CD4-positive, alpha-beta memory T cell (primary cell): ENCODE results near the gene MXRA8. TPM values are rescaled to one million over a fixed set of nuclear protein-coding genes. Genes with fewer than 3 reads are reported as not detected.
A peak's percentile ranks its signal among the peaks of the same experiment; 100 is the strongest.

ENCODE experiments used
- CTCF ChIA-PET: fragments of 350-600 bp; sonication (Branson Sonifier 250); formaldehyde crosslinking; loops from one replicate; lab custom pipeline; 2021; ENCODE audit warnings: inconsistent platforms; ENCODE audit not compliant: partially characterized antibody; lab: Charles Lee
- POLR2A ChIA-PET: fragments of 350-600 bp; sonication (Branson Sonifier 250); formaldehyde crosslinking; loops from one replicate; lab custom pipeline; 2021; ENCODE audit not compliant: partially characterized antibody; lab: Charles Lee
- DNase-seq, 5 donors: peaks; one replicate each; pipeline versions ENCODE4 v3.0.0 to v3.0.0-alpha.2; 2020 to 2022; ENCODE audit warnings: mixed read lengths in 1 of 5
- H3K27ac ChIP-seq: one replicate; pipeline ENCODE4 v1.7.0; 2013; ENCODE audit warnings: low read depth, low read length
- H3K27me3 ChIP-seq: 2 replicates; pipeline ENCODE4 v1.7.0; 2013; ENCODE audit warnings: mild to moderate bottlenecking, low read length, moderate library complexity; ENCODE audit not compliant: insufficient read depth
- H3K36me3 ChIP-seq: 2 replicates; pipeline ENCODE4 v1.7.0; 2013; ENCODE audit warnings: mild to moderate bottlenecking, low read length, moderate library complexity; ENCODE audit not compliant: insufficient read depth
- H3K4me1 ChIP-seq: 2 replicates; pipeline ENCODE4 v1.7.0; 2013; ENCODE audit warnings: mild to moderate bottlenecking, low read length, moderate library complexity; ENCODE audit not compliant: insufficient read depth
- H3K4me3 ChIP-seq, 2 donors: one replicate each; pipeline ENCODE4 v1.7.0; 2013; ENCODE audit warnings: low read length in 2 of 2, mild to moderate bottlenecking in 1 of 2
- H3K9me3 ChIP-seq, 2 donors: one replicate each; pipeline ENCODE4 v1.7.0; 2013; ENCODE audit warnings: low read length in 2 of 2, control low read depth in 1 of 2; ENCODE audit not compliant: control insufficient read depth in 1 of 2
- H3K27ac Mint-ChIP-seq, 7 donors: one replicate each; pipeline ENCODE4 v1.8.0; 2020 to 2021; ENCODE audit warnings: mixed read lengths in 7 of 7, mild to moderate bottlenecking in 6 of 7, inconsistent platforms in 3 of 7, moderate library complexity in 3 of 7
- H3K27me3 Mint-ChIP-seq, 2 donors: one replicate each; pipeline ENCODE4 v1.8.0; 2020 to 2021; ENCODE audit warnings: mixed read lengths in 2 of 2
- H3K36me3 Mint-ChIP-seq, 2 donors: one replicate each; pipeline ENCODE4 v1.8.0; 2020 to 2021; ENCODE audit warnings: mixed read lengths in 2 of 2, inconsistent platforms in 1 of 2, mild to moderate bottlenecking in 1 of 2
- H3K4me1 Mint-ChIP-seq, 4 donors: one replicate each; pipeline ENCODE4 v1.8.0; 2020 to 2021; ENCODE audit warnings: mixed read lengths in 4 of 4, mild to moderate bottlenecking in 1 of 4
- H3K4me3 Mint-ChIP-seq, 8 donors: one replicate each; pipeline ENCODE4 v1.8.0; 2020 to 2021; ENCODE audit warnings: mixed read lengths in 8 of 8, mild to moderate bottlenecking in 7 of 8, moderate library complexity in 6 of 8, inconsistent platforms in 3 of 8
- H3K9me3 Mint-ChIP-seq, 8 donors: one replicate each; pipeline ENCODE4 v1.8.0; 2020 to 2021; ENCODE audit warnings: mixed read lengths in 8 of 8, mild to moderate bottlenecking in 5 of 8, inconsistent platforms in 3 of 8, moderate library complexity in 1 of 8
- intact Hi-C: fragments of 100-400 bp; cut with micrococcal nuclease; formaldehyde crosslinking; loops from one replicate; pipeline ENCODE4 v1.15.1; 2023
- polyA plus RNA-seq, 2 donors: library from polyadenylated mRNA; unstranded; fragments of 300-500 nt; fragmentation: Illumina TruSeq; gene quantifications; one replicate each; pipeline ENCODE4 v1.2.3, GENCODE V29; 2021
- total RNA-seq, 2 experiments: library from RNA; stranded (reverse); gene quantifications; one replicate each; pipeline ENCODE4 v1.2.3, GENCODE V29; 2021

MXRA8 gene
- total and polyA plus RNA-seq, 4 experiments from 2014 or later, result 0.35 to 0.57 TPM; not detected in 2

- H3K9me3 Mint-ChIP-seq, result peaks cover 0 to 2% (median 0%) of the 10 kb centered on the region in 8 donors
- H3K27me3 Mint-ChIP-seq, result no peaks in the 10 kb centered on the region
- CTCF ChIA-PET, result no interaction called here
- H3K27ac ChIP-seq, result peak overlapping the region; percentile 54
- no peaks in the 10 kb centered on the region for H3K27me3 ChIP-seq
- peaks cover 36% of the 10 kb centered on the region for H3K4me1 ChIP-seq
- H3K4me3 ChIP-seq, result peak overlapping the region; percentile 33 to 59
- POLR2A ChIA-PET, result interaction anchor here (1.0 kb wide), 1 partner anchor 68 kb away, joined by 4 read pairs; the partner anchor contains the start of gene AURKAIP1
- peaks cover 7% of the 10 kb centered on the region for H3K36me3 ChIP-seq
- peaks cover 13 to 29% (median 20%) of the 10 kb centered on the region in 4 donors for H3K4me1 Mint-ChIP-seq
- H3K9me3 ChIP-seq, result no peaks in the 10 kb centered on the region
- H3K4me3 Mint-ChIP-seq, result peak overlapping the region; percentile 84 to 92 (median 89)
- intact Hi-C loops, result loop anchor here (1.0 kb wide), 1 partner anchor 238 kb away; no protein-coding TSS in a partner anchor
- peak in 1 of 5 donors; percentile 28 for DNase-seq
- peaks cover 0 to 8% of the 10 kb centered on the region in 2 donors for H3K36me3 Mint-ChIP-seq
- peak overlapping the region; percentile 66 to 92 (median 90) for H3K27ac Mint-ChIP-seq
Measured at GRCh38 chr1:1307261-1307922, 51.0 kb downstream of the MXRA8 start.

GRCh38 chr1:1306661-1307260, 51.6 kb downstream of the MXRA8 start:
- H3K27me3 Mint-ChIP-seq, result no peaks in the 10 kb centered on the region
- Histone ChIP-seq H3K9me3 (no peaks in the 10 kb centered on the region), H3K4me1 (peaks cover 36% of the 10 kb centered on the region), H3K4me3 (peak overlapping the region; percentile 33 to 59), H3K27me3 (no peaks in the 10 kb centered on the region), H3K27ac (peak overlapping the region; percentile 54), H3K36me3 (peaks cover 7% of the 10 kb centered on the region)
- H3K9me3 Mint-ChIP-seq, result peaks cover 0 to 2% (median 0%) of the 10 kb centered on the region in 8 donors
- intact Hi-C loops, result loop anchor here (1.0 kb wide), 1 partner anchor 237 kb away; no protein-coding TSS in a partner anchor
- H3K36me3 Mint-ChIP-seq, result peaks cover 0 to 8% of the 10 kb centered on the region in 2 donors
- H3K4me1 Mint-ChIP-seq, result peaks cover 13 to 29% (median 20%) of the 10 kb centered on the region in 4 donors
- DNase-seq, result no peak
- POLR2A ChIA-PET, result interaction anchor here (1.0 kb wide), 1 partner anchor 68 kb away, joined by 4 read pairs; the partner anchor contains the start of gene AURKAIP1
- CTCF ChIA-PET, result no interaction called here
- peak overlapping the region; percentile 84 to 92 (median 89) for H3K4me3 Mint-ChIP-seq
- H3K27ac Mint-ChIP-seq, result peak overlapping the region; percentile 72 to 92 (median 90)

GRCh38 chr1:1306070-1306660, 52.2 kb downstream of the MXRA8 start:
- Mint-ChIP-seq H3K4me1 (peaks cover 13 to 29% (median 20%) of the 10 kb centered on the region in 4 donors), H3K36me3 (peaks cover 0 to 8% of the 10 kb centered on the region in 2 donors), H3K9me3 (peaks cover 0 to 2% (median 0%) of the 10 kb centered on the region in 8 donors), H3K4me3 (peak overlapping the region; percentile 84 to 92 (median 89)), H3K27ac (peak overlapping the region; percentile 72 to 92 (median 88)), H3K27me3 (no peaks in the 10 kb centered on the region)
- ChIA-PET CTCF (interaction anchor here (1.3 kb wide), 2 partner anchors 68 to 134 kb away, joined by 5 to 6 read pairs; partner anchors contain the start of gene AURKAIP1), POLR2A (interaction anchor here (1.0 to 1.3 kb wide), 5 partner anchors 14 to 148 kb away, joined by 3 to 4 read pairs (median 3); partner anchors contain the start of gene AURKAIP1)
- Histone ChIP-seq H3K27me3 (no peaks in the 10 kb centered on the region), H3K36me3 (peaks cover 1% of the 10 kb centered on the region), H3K4me3 (peak overlapping the region; percentile 33 to 59), H3K27ac (peak overlapping the region; percentile 54), H3K4me1 (peaks cover 36% of the 10 kb centered on the region), H3K9me3 (no peaks in the 10 kb centered on the region)
- intact Hi-C loops, result no loop called here
- no peak for DNase-seq

- peak overlapping the region; percentile 24 for H3K27ac ChIP-seq
- peaks cover 0 to 2% (median 0%) of the 10 kb centered on the region in 8 donors for H3K9me3 Mint-ChIP-seq
- POLR2A ChIA-PET, result interaction anchor here (0.6 to 1.4 kb wide), 7 partner anchors 11 to 147 kb away, joined by 3 to 7 read pairs (median 3); partner anchors contain the start of genes AURKAIP1 and UBE2J2
- no peaks in the 10 kb centered on the region for H3K27me3 ChIP-seq
- no peaks in the 10 kb centered on the region for H3K9me3 ChIP-seq
- H3K36me3 Mint-ChIP-seq, result peaks cover 0 to 7% of the 10 kb centered on the region in 2 donors
- H3K4me3 ChIP-seq, result peak overlapping the region in 1 of 2 donors; percentile 39
- H3K4me1 Mint-ChIP-seq, result peaks cover 13 to 29% (median 20%) of the 10 kb centered on the region in 4 donors
- H3K4me1 ChIP-seq, result peaks cover 36% of the 10 kb centered on the region
- H3K4me3 Mint-ChIP-seq, result peak overlapping the region; percentile 84 to 92 (median 89)
- CTCF ChIA-PET, result interaction anchor here (0.9 to 1.4 kb wide), 6 partner anchors 42 to 199 kb away, joined by 3 to 9 read pairs (median 6); partner anchors contain the start of gene AURKAIP1
- no peaks in the 10 kb centered on the region for H3K27me3 Mint-ChIP-seq
- peak overlapping the region in 5 of 7 donors; percentile 41 to 92 (median 85) for H3K27ac Mint-ChIP-seq
- DNase-seq, result peak; percentile 48 to 81 (median 59)
- no peaks in the 10 kb centered on the region for H3K36me3 ChIP-seq
- intact Hi-C loops, result no loop called here
Measured at GRCh38 chr1:1305300-1306069, 52.9 kb downstream of the MXRA8 start.

GRCh38 chr1:1304331-1305299, 53.7 kb downstream of the MXRA8 start:
- intact Hi-C loops, result no loop called here
- no peak for DNase-seq
- Mint-ChIP-seq H3K27me3 (no peaks in the 10 kb centered on the region), H3K27ac (peak overlapping the region in 3 of 7 donors; percentile 60 to 92 (median 88)), H3K4me1 (peaks cover 14 to 29% (median 19%) of the 10 kb centered on the region in 4 donors), H3K9me3 (peaks cover 0 to 2% (median 0%) of the 10 kb centered on the region in 8 donors), H3K36me3 (peaks cover 0 to 7% of the 10 kb centered on the region in 2 donors), H3K4me3 (peak overlapping the region in 7 of 8 donors; percentile 35 to 92 (median 87))
- peak overlapping the region; percentile 24 for H3K27ac ChIP-seq
- H3K27me3 ChIP-seq, result no peaks in the 10 kb centered on the region
- H3K36me3 ChIP-seq, result no peaks in the 10 kb centered on the region
- no peak overlapping the region for H3K4me3 ChIP-seq
- CTCF ChIA-PET, result interaction anchor here (0.9 to 1.4 kb wide), 6 partner anchors 43 to 200 kb away, joined by 3 to 9 read pairs (median 6); partner anchors contain the start of gene AURKAIP1
- H3K4me1 ChIP-seq, result peaks cover 34% of the 10 kb centered on the region
- POLR2A ChIA-PET, result interaction anchor here (0.6 to 1.4 kb wide), 7 partner anchors 10 to 146 kb away, joined by 3 to 7 read pairs (median 3); partner anchors contain the start of genes AURKAIP1 and UBE2J2
- H3K9me3 ChIP-seq, result no peaks in the 10 kb centered on the region
